Gastroesophageal sphincter (tissue), 3 donors: ENCODE measurements around the gene HSD17B3.

Experiments
- EP300 ChIP-seq: sonication (generic); formaldehyde crosslinking; IDR thresholded peaks from one replicate; pipeline ENCODE4 v1.6.1; 2017; ENCODE audit warnings: antibody characterized with exemption, mild to moderate bottlenecking
- TF ChIP-seq, protein P1 (sequence below), 4 experiments: fragments of 200-600 bp in 2 of 4; fragments of 450-650 bp in 2 of 4; sonication (generic) in 1 of 4; IDR thresholded peaks; one replicate each; pipeline ENCODE4 v1.5.1; 2017 to 2019; ENCODE audit warnings: antibody characterized with exemption in 4 of 4, mild to moderate bottlenecking in 2 of 4, moderate library complexity in 2 of 4

DNA sequence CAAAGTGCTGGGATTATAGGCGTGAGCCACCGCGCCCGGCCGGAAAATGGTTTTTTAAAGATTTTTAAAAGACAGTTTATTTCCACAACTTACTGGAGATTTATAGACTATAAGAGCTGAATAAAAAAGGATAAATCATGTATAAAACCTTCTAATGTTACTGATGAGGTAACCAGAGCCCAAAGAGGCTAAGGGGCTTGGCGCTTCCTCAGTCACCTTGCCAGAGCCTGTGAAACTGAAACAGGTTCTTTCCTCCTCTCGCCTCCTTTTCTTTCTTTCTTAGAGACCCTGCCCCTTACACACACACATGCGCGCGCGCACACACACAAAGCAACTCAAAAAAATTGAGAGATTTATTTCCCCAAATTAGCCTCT lies 69.8 kb downstream of the HSD17B3 start:
- TF ChIP-seq, protein P1, sequence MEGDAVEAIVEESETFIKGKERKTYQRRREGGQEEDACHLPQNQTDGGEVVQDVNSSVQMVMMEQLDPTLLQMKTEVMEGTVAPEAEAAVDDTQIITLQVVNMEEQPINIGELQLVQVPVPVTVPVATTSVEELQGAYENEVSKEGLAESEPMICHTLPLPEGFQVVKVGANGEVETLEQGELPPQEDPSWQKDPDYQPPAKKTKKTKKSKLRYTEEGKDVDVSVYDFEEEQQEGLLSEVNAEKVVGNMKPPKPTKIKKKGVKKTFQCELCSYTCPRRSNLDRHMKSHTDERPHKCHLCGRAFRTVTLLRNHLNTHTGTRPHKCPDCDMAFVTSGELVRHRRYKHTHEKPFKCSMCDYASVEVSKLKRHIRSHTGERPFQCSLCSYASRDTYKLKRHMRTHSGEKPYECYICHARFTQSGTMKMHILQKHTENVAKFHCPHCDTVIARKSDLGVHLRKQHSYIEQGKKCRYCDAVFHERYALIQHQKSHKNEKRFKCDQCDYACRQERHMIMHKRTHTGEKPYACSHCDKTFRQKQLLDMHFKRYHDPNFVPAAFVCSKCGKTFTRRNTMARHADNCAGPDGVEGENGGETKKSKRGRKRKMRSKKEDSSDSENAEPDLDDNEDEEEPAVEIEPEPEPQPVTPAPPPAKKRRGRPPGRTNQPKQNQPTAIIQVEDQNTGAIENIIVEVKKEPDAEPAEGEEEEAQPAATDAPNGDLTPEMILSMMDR (IDR thresholded peaks at IDR 0.05): no peak
- TF ChIP-seq EP300: no peak
